ENCODE results near the gene SMYD3. TPM values are rescaled to one million over a fixed set of nuclear protein-coding genes. Genes with fewer than 3 reads are reported as not detected.

The SMYD3 gene
- total RNA-seq, 1 experiment from 2014 or later: 25.5 TPM

DNA sequence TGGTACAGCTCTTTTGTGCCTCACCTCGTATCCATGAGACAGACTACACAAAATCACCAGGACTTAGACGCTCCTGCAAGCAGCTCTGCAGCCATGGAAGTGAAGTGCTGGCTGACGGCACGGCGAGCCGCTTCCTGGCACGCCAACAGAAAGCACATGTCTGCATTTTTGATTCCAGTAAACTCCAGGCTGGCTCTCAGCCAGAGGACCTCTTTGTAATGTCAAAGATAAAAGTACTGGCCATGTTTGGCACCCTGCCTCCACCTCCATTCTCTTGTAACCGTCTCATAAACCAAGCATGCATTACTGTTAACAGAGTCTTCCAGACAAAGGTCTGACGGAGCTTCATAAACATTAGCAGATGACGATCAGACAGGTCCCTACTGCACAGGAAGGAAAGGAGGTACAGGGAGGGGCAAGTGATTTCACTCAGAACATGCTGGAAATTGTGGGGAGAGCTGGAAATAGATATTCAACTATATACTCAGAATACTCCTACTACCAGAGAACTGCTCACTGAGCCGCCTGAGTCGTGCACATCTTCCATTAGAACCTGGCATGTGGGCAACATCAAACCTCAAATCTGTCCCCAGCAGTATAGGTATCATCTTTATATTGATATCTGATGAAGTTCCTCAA is 632.0 kb downstream of the SMYD3 start:
- Histone ChIP-seq H2BK5ac (ENCODE audit: insufficient read length, low read length) (no peak overlapping the region), H3K4me2 (ENCODE audit: insufficient read depth, insufficient read length, low read length) (no peak overlapping the region), H4K20me1 (ENCODE audit: control insufficient read depth, insufficient read depth, insufficient read length) (no peaks in the 10 kb centered on the region), H3K4ac (ENCODE audit: low read depth, low read length) (no peak overlapping the region), H2BK12ac (ENCODE audit: insufficient read length, low read depth, low read length) (no peak overlapping the region), H4K8ac (replicated peaks; ENCODE audit: insufficient read length, low read depth, low read length) (no peak overlapping the region), H2BK20ac (ENCODE audit: low read depth, low read length, poor library complexity, severe bottlenecking) (no peak overlapping the region), H3T11ph (ENCODE audit: low read length) (no peak overlapping the region), H2BK15ac (ENCODE audit: low read depth, low read length) (no peak overlapping the region), H3K79me1 (ENCODE audit: insufficient read depth, low read depth, low read length, poor library complexity, severe bottlenecking) (no peaks in the 10 kb centered on the region), H3K18ac (ENCODE audit: insufficient read length, low read depth, low read length) (no peak overlapping the region), H3K4me1 (ENCODE audit: insufficient read depth, low read length) (no peaks in the 10 kb centered on the region), H4K5ac (ENCODE audit: insufficient read length, low read depth, low read length) (no peak overlapping the region), H2BK120ac (ENCODE audit: low read depth, low read length, poor library complexity, severe bottlenecking) (no peak overlapping the region), H3K56ac (ENCODE audit: insufficient read length, low read depth, low read length) (no peak overlapping the region), H3K27me3 (ENCODE audit: insufficient read depth, low read length) (no peaks in the 10 kb centered on the region), H2AK5ac (ENCODE audit: insufficient read length, low read length) (no peak overlapping the region), H2AFZ (ENCODE audit: low read length) (no peak overlapping the region), H3K14ac (ENCODE audit: insufficient read depth, low read length) (no peak overlapping the region), H3K9me3 (ENCODE audit: control insufficient read depth, low read depth, low read length) (no peaks in the 10 kb centered on the region), H3K23ac (ENCODE audit: insufficient read length, low read depth, low read length) (no peak overlapping the region), H3K9ac (ENCODE audit: extremely low read depth, insufficient read length, low read length) (no peak overlapping the region), H3K23me2 (ENCODE audit: insufficient read length, low read depth, low read length, poor library complexity, severe bottlenecking) (no peaks in the 10 kb centered on the region), H3K79me2 (ENCODE audit: insufficient read depth, low read length) (no peaks in the 10 kb centered on the region), H3K27ac (ENCODE audit: insufficient read length, low read depth, low read length) (no peak overlapping the region), H4K91ac (ENCODE audit: insufficient read length, low read depth, low read length) (no peak overlapping the region)
- H3K27me3 Mint-ChIP-seq (ENCODE audit: low read depth): no peaks in the 10 kb centered on the region; the same call in 1 of the 2 replicates
- H3K4me3 Mint-ChIP-seq: no peak overlapping the region
- WGBS (ENCODE audit: extremely low coverage, insufficient read length, low lambda C conversion rate): no CpG with 5 or more reads among the region's 12 CpGs
- H3K4me1 Mint-ChIP-seq: no peaks in the 10 kb centered on the region
- no peaks in the 10 kb centered on the region for H3K9me3 Mint-ChIP-seq
- H3K36me3 Mint-ChIP-seq (ENCODE audit: insufficient read depth in 1 of 3, low read depth in 3 of 3): no peaks in the 10 kb centered on the region; a peak in 1 of 7 replicates
- no peak for DNase-seq
- TF ChIP-seq, protein P1, sequence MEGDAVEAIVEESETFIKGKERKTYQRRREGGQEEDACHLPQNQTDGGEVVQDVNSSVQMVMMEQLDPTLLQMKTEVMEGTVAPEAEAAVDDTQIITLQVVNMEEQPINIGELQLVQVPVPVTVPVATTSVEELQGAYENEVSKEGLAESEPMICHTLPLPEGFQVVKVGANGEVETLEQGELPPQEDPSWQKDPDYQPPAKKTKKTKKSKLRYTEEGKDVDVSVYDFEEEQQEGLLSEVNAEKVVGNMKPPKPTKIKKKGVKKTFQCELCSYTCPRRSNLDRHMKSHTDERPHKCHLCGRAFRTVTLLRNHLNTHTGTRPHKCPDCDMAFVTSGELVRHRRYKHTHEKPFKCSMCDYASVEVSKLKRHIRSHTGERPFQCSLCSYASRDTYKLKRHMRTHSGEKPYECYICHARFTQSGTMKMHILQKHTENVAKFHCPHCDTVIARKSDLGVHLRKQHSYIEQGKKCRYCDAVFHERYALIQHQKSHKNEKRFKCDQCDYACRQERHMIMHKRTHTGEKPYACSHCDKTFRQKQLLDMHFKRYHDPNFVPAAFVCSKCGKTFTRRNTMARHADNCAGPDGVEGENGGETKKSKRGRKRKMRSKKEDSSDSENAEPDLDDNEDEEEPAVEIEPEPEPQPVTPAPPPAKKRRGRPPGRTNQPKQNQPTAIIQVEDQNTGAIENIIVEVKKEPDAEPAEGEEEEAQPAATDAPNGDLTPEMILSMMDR (conservative IDR thresholded peaks at IDR 0.05): no peak
- H3K27ac Mint-ChIP-seq: 0 out of 7 replicates have a peak overlapping the region, but pooled peaks of 1 of the 3 experiments have one; percentile 49

All from H9 (cell line).